NT2/D1 (cell line): ENCODE measurements around the gene NPEPPS.

Source experiments
- SUZ12 ChIP-seq: IDR thresholded peaks from 2 replicates; pipeline ENCODE4 v1.6.1; 2011; ENCODE audit not compliant: insufficient read length, insufficient read depth; ENCODE audit errors: extremely low read depth
- YY1 ChIP-seq: IDR thresholded peaks from 2 replicates; pipeline ENCODE4 v1.6.1; 2011; ENCODE audit not compliant: insufficient read length, insufficient read depth

DNA sequence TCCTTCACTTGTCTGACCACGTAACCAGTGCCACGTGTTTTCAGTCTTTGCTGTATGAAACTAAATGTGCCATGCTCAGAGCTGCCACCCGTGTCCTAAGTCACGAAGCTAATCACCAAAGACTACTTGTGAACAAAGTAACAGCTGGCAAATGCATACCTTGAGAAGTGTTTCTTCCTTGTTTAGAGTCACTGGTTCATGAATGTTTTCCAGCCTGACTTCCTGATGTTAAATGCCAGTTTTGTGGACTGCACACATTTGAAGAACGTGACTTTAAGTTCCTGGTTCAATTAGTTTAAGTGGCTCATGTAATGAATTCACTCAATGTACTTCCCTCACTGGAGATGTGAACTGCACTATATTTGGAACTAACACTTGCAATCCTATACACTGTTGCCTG lies 98.9 kb downstream of the NPEPPS start:
- no peak for TF ChIP-seq SUZ12
- TF ChIP-seq YY1, result no peak
